ENCODE data around the gene MTMR10.

- no peak for TF ChIP-seq CTCF (IDR thresholded peaks at IDR 0.05; ENCODE audit: low read length)
- no peak for TF ChIP-seq EZH2 (IDR thresholded peaks at IDR 0.05; ENCODE audit: borderline replicate concordance, low read length)
Observed at GRCh38 chr15:30917675-30918074, 73.8 kb downstream of the MTMR10 start.

Data from OCI-LY1 (cell line).